AG10803 (cell line): Measurements from ENCODE around the gene FAM3C.
A peak's percentile ranks its signal among the peaks of the same experiment; 100 is the strongest.
"Not testable (repeated sequence)": the region's sequence is repeated elsewhere in the genome, so short reads cannot be mapped to it uniquely, and the experiment has no call there.

Experiments used
- DNase-seq: peaks from one replicate; pipeline ENCODE4 v3.0.0; 2010; ENCODE audit warnings: low read depth
- H3K4me3 ChIP-seq: 2 replicates; pipeline ENCODE4 v1.5.1; 2011; ENCODE audit warnings: mild to moderate bottlenecking, low read length, control low read depth
- TF ChIP-seq, protein P1 (sequence below): conservative IDR thresholded peaks from 2 replicates; pipeline ENCODE4 v1.5.1; 2011; ENCODE audit warnings: mild to moderate bottlenecking, low read length, control low read depth, inconsistent platforms

FAM3C gene

DNA sequence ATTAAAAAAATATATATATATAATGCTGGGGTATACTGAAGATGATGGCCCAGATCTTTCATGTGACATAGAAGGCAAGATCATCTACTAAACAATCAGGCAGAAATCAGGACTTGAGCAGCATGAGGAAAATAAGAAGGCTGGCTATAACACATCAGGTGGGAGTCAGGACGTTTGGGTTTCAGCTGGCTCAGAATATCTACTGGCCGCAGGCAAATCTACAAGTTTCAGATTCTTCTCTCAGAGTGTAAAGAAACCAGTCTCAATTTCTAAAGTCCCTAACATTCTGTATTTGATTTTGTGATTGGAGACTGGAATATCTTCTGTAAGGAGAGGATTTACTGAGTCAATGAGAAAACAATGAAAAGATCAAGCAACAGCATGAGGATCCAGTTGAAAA is 37.7 kb upstream of the FAM3C start:
- H3K4me3 ChIP-seq = no peak overlapping the region
- TF ChIP-seq, protein P1, sequence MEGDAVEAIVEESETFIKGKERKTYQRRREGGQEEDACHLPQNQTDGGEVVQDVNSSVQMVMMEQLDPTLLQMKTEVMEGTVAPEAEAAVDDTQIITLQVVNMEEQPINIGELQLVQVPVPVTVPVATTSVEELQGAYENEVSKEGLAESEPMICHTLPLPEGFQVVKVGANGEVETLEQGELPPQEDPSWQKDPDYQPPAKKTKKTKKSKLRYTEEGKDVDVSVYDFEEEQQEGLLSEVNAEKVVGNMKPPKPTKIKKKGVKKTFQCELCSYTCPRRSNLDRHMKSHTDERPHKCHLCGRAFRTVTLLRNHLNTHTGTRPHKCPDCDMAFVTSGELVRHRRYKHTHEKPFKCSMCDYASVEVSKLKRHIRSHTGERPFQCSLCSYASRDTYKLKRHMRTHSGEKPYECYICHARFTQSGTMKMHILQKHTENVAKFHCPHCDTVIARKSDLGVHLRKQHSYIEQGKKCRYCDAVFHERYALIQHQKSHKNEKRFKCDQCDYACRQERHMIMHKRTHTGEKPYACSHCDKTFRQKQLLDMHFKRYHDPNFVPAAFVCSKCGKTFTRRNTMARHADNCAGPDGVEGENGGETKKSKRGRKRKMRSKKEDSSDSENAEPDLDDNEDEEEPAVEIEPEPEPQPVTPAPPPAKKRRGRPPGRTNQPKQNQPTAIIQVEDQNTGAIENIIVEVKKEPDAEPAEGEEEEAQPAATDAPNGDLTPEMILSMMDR = no peak
- DNase-seq = no peak

- H3K4me3 ChIP-seq, DNase-seq: not testable (repeated sequence)
Measured at GRCh38 chr7:121432486-121432885, 36.4 kb upstream of the FAM3C start.

- no peak overlapping the region for H3K4me3 ChIP-seq
- TF ChIP-seq, protein P1 = no peak
- DNase-seq = no peak
Measured at GRCh38 chr7:121431996-121432395, 35.9 kb upstream of the FAM3C start.

DNA sequence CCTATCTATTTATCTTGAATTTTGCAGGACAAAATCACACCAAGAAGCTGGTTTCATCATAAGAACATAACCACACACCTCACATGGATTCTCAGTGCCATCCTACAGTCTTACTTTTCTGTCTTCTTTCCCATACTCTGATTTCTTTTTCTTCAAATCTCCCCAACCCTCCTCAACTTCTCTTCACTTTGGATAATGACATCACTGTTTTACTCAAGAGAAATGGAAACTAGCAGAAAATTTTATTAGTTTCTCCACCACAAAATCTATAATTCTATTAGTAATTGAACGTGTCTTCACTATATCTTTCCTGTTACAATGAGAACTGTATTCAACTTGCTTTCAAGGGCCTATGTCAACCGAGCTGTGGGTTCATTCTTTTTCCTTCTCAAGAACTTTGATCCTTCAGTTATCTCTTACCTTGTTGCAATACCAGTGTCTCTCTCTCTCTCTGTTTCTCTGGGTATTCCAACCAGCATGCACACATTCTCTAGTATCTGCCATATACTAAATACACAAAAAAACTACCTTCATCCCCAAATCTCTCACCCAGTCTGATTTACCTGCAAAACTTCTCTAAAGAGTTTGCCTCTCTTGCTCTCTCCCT is 35.4 kb upstream of the FAM3C start:
- H3K4me3 ChIP-seq = no peak overlapping the region
- TF ChIP-seq, protein P1 = no peak
- no peak for DNase-seq

DNA sequence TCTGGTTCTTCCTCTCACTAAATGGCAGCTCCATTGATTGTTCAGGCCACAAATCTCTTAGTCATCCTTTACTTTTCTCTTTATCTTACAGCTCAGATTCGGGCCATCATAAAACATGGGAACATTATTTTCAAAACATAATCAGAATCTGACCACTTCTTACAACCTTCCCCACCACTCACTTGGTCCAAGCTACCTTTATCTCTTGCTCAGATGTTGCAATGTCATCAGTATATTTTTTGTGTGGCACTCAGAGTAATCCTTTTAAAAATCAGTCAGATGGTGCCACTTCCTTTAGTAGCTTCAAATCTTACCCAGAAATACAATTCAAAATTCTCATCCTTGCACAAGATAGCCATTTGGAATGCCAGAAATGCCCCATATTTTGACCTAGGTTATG is 34.5 kb upstream of the FAM3C start:
- no peak for DNase-seq

DNA sequence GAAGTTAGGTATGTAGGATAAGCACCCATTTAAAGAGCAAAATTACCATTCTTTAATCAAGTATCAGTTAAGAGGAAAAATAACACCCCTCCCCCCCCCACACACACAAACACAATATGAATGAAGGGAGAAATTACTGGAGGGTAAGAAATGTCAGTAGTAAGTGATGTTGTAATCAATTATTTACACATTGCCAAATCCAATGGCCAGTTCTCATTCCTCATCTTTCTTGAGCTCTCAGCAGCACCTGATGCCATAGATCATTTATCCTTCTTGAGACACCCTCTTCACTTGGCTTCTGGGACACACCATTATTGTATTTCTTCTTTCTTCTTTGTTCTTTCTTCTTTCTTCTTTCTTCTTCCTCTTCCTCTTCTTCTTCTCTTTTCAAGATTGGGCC is 33.7 kb upstream of the FAM3C start:
- TF ChIP-seq, protein P1 = no peak
- no peak for DNase-seq
- no peak overlapping the region for H3K4me3 ChIP-seq

More for the DNA sequence above, 34.5 kb upstream of the FAM3C start:
- TF ChIP-seq, protein P1 = no peak
- no peak overlapping the region for H3K4me3 ChIP-seq

DNA sequence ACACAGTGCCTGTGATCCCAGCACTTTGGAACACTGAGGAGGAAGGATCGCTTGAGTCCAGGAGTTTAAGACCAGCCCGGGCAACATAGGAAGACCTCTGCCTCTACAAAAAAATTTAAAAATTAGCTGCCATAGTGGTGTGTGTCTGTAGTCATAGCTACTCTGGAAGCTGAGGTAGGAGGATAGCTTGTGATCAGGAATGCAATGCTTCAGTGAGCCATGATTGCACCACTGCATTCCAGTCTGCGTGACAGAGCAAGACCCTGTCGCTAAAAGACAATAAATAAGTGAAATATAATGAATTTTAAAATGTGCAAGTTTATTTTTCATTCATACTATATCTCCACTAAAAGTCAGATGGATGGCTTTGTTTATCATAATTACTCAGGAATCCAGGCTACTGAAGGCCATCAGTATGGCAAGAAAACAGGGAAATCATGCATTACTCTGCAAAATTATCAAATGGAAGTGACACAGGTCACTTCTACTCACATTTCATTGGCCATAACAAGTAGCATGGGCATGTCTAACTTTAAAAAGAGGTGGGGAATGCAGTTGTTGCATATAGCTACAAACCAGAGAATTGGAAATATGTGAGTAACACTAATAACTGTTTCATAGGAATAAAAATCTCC is 32.9 kb upstream of the FAM3C start:
- DNase-seq = peak; percentile 66
- no peak overlapping the region for H3K4me3 ChIP-seq
- TF ChIP-seq, protein P1 = no peak

DNA sequence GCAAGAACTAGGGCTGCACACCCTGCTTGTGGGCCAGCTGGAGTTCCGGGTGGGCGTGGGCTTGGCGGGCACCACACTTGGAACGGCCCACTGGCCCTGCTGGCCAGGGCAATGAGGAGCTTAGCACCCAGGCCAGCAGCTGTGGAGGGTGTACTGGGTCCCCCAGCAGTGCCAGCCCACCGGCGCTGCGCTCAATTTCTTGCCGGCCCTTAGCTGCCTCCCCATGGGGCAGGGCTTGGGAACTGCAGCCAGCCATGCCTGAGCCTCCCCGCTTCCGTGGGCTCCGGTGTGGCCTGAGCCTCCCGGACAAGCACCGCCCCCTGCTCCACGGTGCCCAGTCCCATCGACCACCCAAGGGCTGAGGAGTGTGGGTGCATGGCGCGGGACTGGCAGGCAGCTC is 25.6 kb upstream of the FAM3C start:
- not testable (repeated sequence) for H3K4me3 ChIP-seq, DNase-seq
